Neural cell (in vitro differentiated cells): ENCODE measurements around the gene MAST2.

Experiments
- CTCF ChIP-seq: fragments of 450-650 bp; IDR thresholded peaks from 2 replicates; pipeline ENCODE4 v1.5.1; 2014; ENCODE audit warnings: antibody characterized with exemption, mild to moderate bottlenecking, moderate library complexity; ENCODE audit not compliant: poor library complexity, severe bottlenecking
- EZH2 ChIP-seq: fragments of 200-600, 300-800 bp; shearing (Covaris generic), sonication (generic); IDR thresholded peaks from 2 replicates; pipeline ENCODE4 v1.6.1; 2014; ENCODE audit warnings: antibody characterized with exemption, low read length, borderline replicate concordance, mild to moderate bottlenecking; ENCODE audit not compliant: insufficient read depth, poor library complexity, severe bottlenecking
- REST ChIP-seq: IDR thresholded peaks from 2 replicates; pipeline ENCODE4 v1.6.1; 2012; ENCODE audit warnings: borderline replicate concordance
- SMC3 ChIP-seq: fragments of 450-650 bp; conservative IDR thresholded peaks from 2 replicates; pipeline ENCODE4 v1.6.1; 2014; ENCODE audit warnings: antibody characterized with exemption, mild to moderate bottlenecking, moderate library complexity; ENCODE audit not compliant: poor library complexity

- no peak for TF ChIP-seq CTCF
- no peak for TF ChIP-seq SMC3
- no peak for TF ChIP-seq EZH2
- TF ChIP-seq REST, result no peak
These were observed 83.9 kb downstream of the MAST2 start for GRCh38 chr1:45887156-45887842.
